Uterus (tissue), 4 donors: ENCODE results near the gene LCE5A. TPM values are rescaled to one million over a fixed set of nuclear protein-coding genes. Genes with fewer than 3 reads are reported as not detected.

Experiments
- DNase-seq, 2 donors: peaks; one replicate each; pipeline ENCODE4 v3.0.0-alpha.2; 2019 to 2020
- H3K27ac ChIP-seq, 2 donors: fragments of 200-600 bp; sonication (generic); 1 replicate in 1 of 2; 2 replicates in 1 of 2; pipeline ENCODE4 v1.5.1; 2016 to 2018
- H3K27me3 ChIP-seq, 2 donors: fragments of 200-600 bp; sonication (generic); one replicate each; pipeline ENCODE4 v1.5.1; 2018 to 2019; ENCODE audit warnings: control low read depth in 1 of 2
- H3K36me3 ChIP-seq, 2 donors: fragments of 200-600 bp; sonication (generic); one replicate each; pipeline ENCODE4 v1.5.1; 2019; ENCODE audit warnings: control low read depth in 1 of 2
- H3K4me1 ChIP-seq, 2 donors: fragments of 200-600 bp; sonication (generic); one replicate each; pipeline ENCODE4 v1.5.1; 2018 to 2019; ENCODE audit warnings: control low read depth in 1 of 2
- H3K4me3 ChIP-seq, 2 donors: fragments of 200-600 bp; sonication (generic); 1 replicate in 1 of 2; 2 replicates in 1 of 2; pipeline ENCODE4 v1.5.1; 2018 to 2019; ENCODE audit warnings: mild to moderate bottlenecking in 1 of 2
- H3K9me3 ChIP-seq, 2 donors: fragments of 200-600 bp; sonication (generic); one replicate each; pipeline ENCODE4 v1.5.1; 2019; ENCODE audit warnings: control low read depth in 1 of 2
- CTCF ChIP-seq, 4 experiments: fragments of 200-600 bp in 2 of 4; fragments of 450-650 bp in 2 of 4; sonication (generic) in 2 of 4; IDR thresholded peaks; one replicate each; pipeline ENCODE4 v1.5.1; 2016 to 2019; ENCODE audit warnings: antibody characterized with exemption in 4 of 4, mild to moderate bottlenecking in 2 of 4, moderate library complexity in 1 of 4
- POLR2A ChIP-seq, 2 donors: fragments of 450-650 bp; IDR thresholded peaks; one replicate each; pipeline ENCODE4 v1.6.1; 2016; ENCODE audit warnings: antibody characterized with exemption in 2 of 2, mild to moderate bottlenecking in 1 of 2, moderate library complexity in 1 of 2
- intact Hi-C: fragments of 100-400 bp; cut with DNase I; formaldehyde crosslinking; loops from one replicate; pipeline ENCODE4 v1.15.1; 2023; ENCODE audit warnings: low total_unique reads
- total RNA-seq, 4 donors: library from RNA; depleted of rRNA in 3 of 4; stranded (reverse); fragments of >200 nt in 3 of 4; gene quantifications; one replicate each; pipeline versions ENCODE4 v1.1.0 to v1.2.4, GENCODE V29; 2014 to 2023
- donor health status: DM: yes; HTN: yes; CAD: no.

Gene LCE5A
- total RNA-seq, 4 donors from 2014 or later = not detected

DNA sequence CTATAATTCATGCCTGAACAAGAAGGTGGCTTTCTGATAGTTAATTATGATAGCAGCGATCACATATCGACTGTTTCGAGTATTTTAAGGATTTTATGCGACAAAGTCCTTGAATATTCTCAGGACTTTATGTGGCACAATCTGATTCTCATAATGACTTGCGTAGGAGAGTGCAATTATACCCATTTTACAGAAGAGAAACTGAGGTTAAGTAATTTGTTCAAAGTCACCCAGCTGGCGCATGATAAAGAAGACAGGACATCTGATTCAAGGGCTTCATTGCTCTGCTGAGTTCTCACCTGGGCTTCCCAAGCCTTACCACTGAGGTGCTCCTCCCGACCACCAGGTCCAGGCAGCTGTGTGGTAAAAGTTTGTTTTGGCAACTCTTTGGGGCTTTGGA lies 5.5 kb downstream of the LCE5A start:
- H3K27me3 ChIP-seq = no peaks in the 10 kb centered on the region
- H3K36me3 ChIP-seq = no peaks in the 10 kb centered on the region
- H3K4me1 ChIP-seq = no peaks in the 10 kb centered on the region
- intact Hi-C loops = no loop called here
- no peaks in the 10 kb centered on the region for H3K9me3 ChIP-seq
- no peak for DNase-seq
- TF ChIP-seq CTCF (IDR thresholded peaks at IDR 0.05) (no peak), POLR2A (IDR thresholded peaks at IDR 0.05) (no peak)
- H3K27ac ChIP-seq = no peak overlapping the region
- H3K4me3 ChIP-seq = no peak overlapping the region

- Histone ChIP-seq H3K9me3 (no peaks in the 10 kb centered on the region), H3K4me1 (no peaks in the 10 kb centered on the region), H3K27me3 (no peaks in the 10 kb centered on the region), H3K27ac (no peak overlapping the region), H3K36me3 (no peaks in the 10 kb centered on the region), H3K4me3 (no peak overlapping the region)
- intact Hi-C loops = no loop called here
- peak in 1 of 2 donors; percentile 27 for DNase-seq
- TF ChIP-seq POLR2A (IDR thresholded peaks at IDR 0.05) = no peak
- TF ChIP-seq CTCF (IDR thresholded peaks at IDR 0.05) = no peak
These were observed 6.7 kb downstream of the LCE5A start for GRCh38 chr1:152517237-152517811.

GRCh38 chr1:152519851-152520250 lies 9.2 kb downstream of the LCE5A start:
- Histone ChIP-seq H3K36me3 (no peaks in the 10 kb centered on the region), H3K9me3 (peaks cover 0 to 4% of the 10 kb centered on the region in 2 donors), H3K27ac (no peak overlapping the region), H3K27me3 (no peaks in the 10 kb centered on the region), H3K4me1 (no peaks in the 10 kb centered on the region), H3K4me3 (no peak overlapping the region)
- TF ChIP-seq POLR2A (IDR thresholded peaks at IDR 0.05) = no peak
- intact Hi-C loops = no loop called here
- no peak for DNase-seq

GRCh38 chr1:152520561-152521090 lies 10.0 kb downstream of the LCE5A start:
- Histone ChIP-seq H3K4me3 (no peak overlapping the region), H3K4me1 (no peaks in the 10 kb centered on the region), H3K27ac (no peak overlapping the region), H3K27me3 (no peaks in the 10 kb centered on the region), H3K36me3 (no peaks in the 10 kb centered on the region), H3K9me3 (peaks cover 0 to 4% of the 10 kb centered on the region in 2 donors)
- no peak for DNase-seq
- intact Hi-C loops = no loop called here
- TF ChIP-seq POLR2A (IDR thresholded peaks at IDR 0.05) = no peak
- TF ChIP-seq CTCF (IDR thresholded peaks at IDR 0.05) = no peak

DNA sequence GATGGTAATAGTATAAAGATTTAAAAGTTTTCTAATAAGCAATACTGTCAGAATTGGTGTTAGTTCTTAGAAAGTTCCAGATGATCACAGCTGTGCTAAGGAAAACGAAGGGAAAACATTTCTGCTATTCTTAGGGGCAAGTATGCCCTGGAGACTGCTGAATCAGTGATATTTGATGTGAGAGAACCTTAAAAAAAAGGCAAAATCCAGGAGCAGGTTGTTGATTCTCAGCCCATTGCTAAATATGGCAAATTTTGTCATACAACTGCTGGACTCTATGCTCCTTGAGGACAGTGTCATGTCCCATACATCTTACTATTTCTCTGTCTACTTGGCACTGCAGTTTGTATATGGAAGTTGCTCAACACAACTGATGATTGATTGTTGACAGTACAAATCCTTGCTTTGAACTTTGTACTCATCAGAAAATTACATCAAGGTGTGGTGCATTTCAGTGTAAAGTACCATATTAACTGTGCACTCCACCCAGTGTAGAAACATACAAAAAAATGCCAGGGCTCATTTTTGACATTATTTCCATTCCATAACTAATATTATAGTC lies 14.6 kb downstream of the LCE5A start:
- intact Hi-C loops = no loop called here
- Histone ChIP-seq H3K4me1 (no peaks in the 10 kb centered on the region), H3K27ac (no peak overlapping the region), H3K9me3 (peaks cover 0 to 4% of the 10 kb centered on the region in 2 donors), H3K4me3 (no peak overlapping the region), H3K27me3 (no peaks in the 10 kb centered on the region), H3K36me3 (no peaks in the 10 kb centered on the region)
- DNase-seq = no peak
- TF ChIP-seq CTCF (IDR thresholded peaks at IDR 0.05) = no peak
- TF ChIP-seq POLR2A (IDR thresholded peaks at IDR 0.05) = no peak
